Measurements from ENCODE around the gene GNAI3.

DNA sequence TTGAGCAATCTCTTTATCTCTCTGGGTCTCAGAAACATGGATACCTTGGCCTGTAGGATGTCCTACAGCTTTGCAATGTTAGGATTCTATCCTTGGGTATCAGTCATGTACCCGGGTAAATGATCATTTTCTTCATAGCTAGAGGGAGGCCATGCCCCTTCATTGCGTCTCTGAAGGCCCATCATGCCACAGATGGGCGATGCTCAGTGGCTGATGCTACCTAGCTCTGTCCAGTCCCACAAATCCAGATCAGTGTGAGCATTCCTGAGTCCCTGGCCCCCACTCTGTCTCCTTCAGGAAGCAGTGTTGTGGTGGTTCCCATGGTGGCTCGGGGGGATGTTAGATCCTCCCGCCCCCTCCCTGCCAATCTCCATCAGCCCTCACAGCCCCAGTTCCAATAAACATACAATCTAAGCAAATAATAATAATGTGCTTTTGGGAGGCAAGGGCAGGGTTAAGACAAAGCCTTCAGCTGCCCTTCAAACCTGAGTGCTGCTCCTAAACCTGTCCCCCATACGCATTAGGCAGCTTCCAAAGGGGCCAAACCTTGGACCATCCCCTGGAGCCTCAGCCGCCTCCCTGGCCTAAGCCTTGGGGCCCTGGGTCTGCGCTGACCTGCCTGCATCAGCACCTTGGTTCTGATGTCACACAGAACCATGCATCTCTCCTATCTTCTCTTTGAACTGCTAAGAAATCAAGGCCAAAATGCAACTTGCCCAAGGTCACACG lies 9.4 kb upstream of the GNAI3 start:
- TF ChIP-seq, protein P1, sequence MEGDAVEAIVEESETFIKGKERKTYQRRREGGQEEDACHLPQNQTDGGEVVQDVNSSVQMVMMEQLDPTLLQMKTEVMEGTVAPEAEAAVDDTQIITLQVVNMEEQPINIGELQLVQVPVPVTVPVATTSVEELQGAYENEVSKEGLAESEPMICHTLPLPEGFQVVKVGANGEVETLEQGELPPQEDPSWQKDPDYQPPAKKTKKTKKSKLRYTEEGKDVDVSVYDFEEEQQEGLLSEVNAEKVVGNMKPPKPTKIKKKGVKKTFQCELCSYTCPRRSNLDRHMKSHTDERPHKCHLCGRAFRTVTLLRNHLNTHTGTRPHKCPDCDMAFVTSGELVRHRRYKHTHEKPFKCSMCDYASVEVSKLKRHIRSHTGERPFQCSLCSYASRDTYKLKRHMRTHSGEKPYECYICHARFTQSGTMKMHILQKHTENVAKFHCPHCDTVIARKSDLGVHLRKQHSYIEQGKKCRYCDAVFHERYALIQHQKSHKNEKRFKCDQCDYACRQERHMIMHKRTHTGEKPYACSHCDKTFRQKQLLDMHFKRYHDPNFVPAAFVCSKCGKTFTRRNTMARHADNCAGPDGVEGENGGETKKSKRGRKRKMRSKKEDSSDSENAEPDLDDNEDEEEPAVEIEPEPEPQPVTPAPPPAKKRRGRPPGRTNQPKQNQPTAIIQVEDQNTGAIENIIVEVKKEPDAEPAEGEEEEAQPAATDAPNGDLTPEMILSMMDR (IDR thresholded peaks at IDR 0.05): no peak
- TF ChIP-seq POLR2A (IDR thresholded peaks at IDR 0.05): no peak
